Hippocampal formation (tissue), 2 donors: ENCODE data around the gene EDN2.

Experiments
- DNase-seq, 2 donors: peaks; one replicate each; lab custom pipeline; 2025; lab: John Stamatoyannopoulos, UW

EDN2 gene

GRCh38 chr1:41517062-41517438 lies 32.6 kb upstream of the EDN2 start:
- no peak for DNase-seq

- peak; percentile 77 to 89 for DNase-seq
Measured at GRCh38 chr1:41516168-41517061, 31.9 kb upstream of the EDN2 start.

- DNase-seq = no peak
Measured at GRCh38 chr1:41515778-41516167, 31.3 kb upstream of the EDN2 start.

- DNase-seq = peak; percentile 77 to 79
Measured at GRCh38 chr1:41515131-41515678, 30.7 kb upstream of the EDN2 start.

GRCh38 chr1:41514381-41514780 lies 29.9 kb upstream of the EDN2 start:
- no peak for DNase-seq

GRCh38 chr1:41513383-41513735 lies 28.9 kb upstream of the EDN2 start:
- no peak for DNase-seq

GRCh38 chr1:41512701-41513382 lies 28.4 kb upstream of the EDN2 start:
- no peak for DNase-seq

GRCh38 chr1:41511239-41511540 lies 26.7 kb upstream of the EDN2 start:
- DNase-seq = no peak

- DNase-seq = no peak
Measured at GRCh38 chr1:41510531-41511238, 26.2 kb upstream of the EDN2 start.

- DNase-seq = no peak
Measured at GRCh38 chr1:41509270-41509671, 24.8 kb upstream of the EDN2 start.

- DNase-seq = no peak
Measured at GRCh38 chr1:41508290-41508689, 23.8 kb upstream of the EDN2 start.

GRCh38 chr1:41507836-41508235 lies 23.4 kb upstream of the EDN2 start:
- DNase-seq = no peak

GRCh38 chr1:41507110-41507720 lies 22.7 kb upstream of the EDN2 start:
- DNase-seq = no peak

GRCh38 chr1:41504114-41505035 lies 19.9 kb upstream of the EDN2 start:
- DNase-seq = no peak

GRCh38 chr1:41503538-41504113 lies 19.1 kb upstream of the EDN2 start:
- DNase-seq = no peak

- no peak for DNase-seq
Measured at GRCh38 chr1:41502912-41503311, 18.4 kb upstream of the EDN2 start.

- no peak for DNase-seq
Measured at GRCh38 chr1:41501581-41501980, 17.1 kb upstream of the EDN2 start.

- no peak for DNase-seq
Measured at GRCh38 chr1:41500781-41501518, 16.5 kb upstream of the EDN2 start.

- DNase-seq = no peak
Measured at GRCh38 chr1:41500378-41500777, 15.9 kb upstream of the EDN2 start.

GRCh38 chr1:41499591-41499990 lies 15.1 kb upstream of the EDN2 start:
- no peak for DNase-seq
